HFFc6 (cell line): ENCODE results near the gene NPAT. TPM values are rescaled to one million over a fixed set of nuclear protein-coding genes. Genes with fewer than 3 reads are reported as not detected.
"Not testable (repeated sequence)": the region's sequence is repeated elsewhere in the genome, so short reads cannot be mapped to it uniquely, and the experiment has no call there.

ENCODE experiments used
- DNase-seq: peaks from one replicate; pipeline ENCODE4 v3.0.0-alpha.2; 2018
- H3K27ac Mint-ChIP-seq: 2 replicates; pipeline ENCODE4 v1.8.0; 2020; ENCODE audit warnings: mild to moderate bottlenecking, mixed read lengths
- H3K27me3 Mint-ChIP-seq: 2 replicates; pipeline ENCODE4 v1.8.0; 2021; ENCODE audit warnings: mild to moderate bottlenecking, moderate library complexity, mixed read lengths; ENCODE audit not compliant: insufficient read depth
- H3K36me3 Mint-ChIP-seq: 2 replicates; pipeline ENCODE4 v1.8.0; 2021; ENCODE audit warnings: low read depth, mixed read lengths
- H3K4me1 Mint-ChIP-seq: 2 replicates; pipeline ENCODE4 v1.8.0; 2020; ENCODE audit warnings: low read depth, mixed read lengths
- H3K4me3 Mint-ChIP-seq: 2 replicates; pipeline ENCODE4 v1.8.0; 2020; ENCODE audit warnings: mild to moderate bottlenecking, moderate library complexity, mixed read lengths
- H3K9me3 Mint-ChIP-seq: 2 replicates; pipeline ENCODE4 v1.8.0; 2020; ENCODE audit warnings: mild to moderate bottlenecking, mixed read lengths
- total RNA-seq, 6 experiments: library from RNA; stranded (reverse); fragmentation: NEBNext Ultra II Directional; extraction: Animal tissue kit (Norgen Biotek cat#: 25700); gene quantifications; 2 replicates in 1 of 6; 3 replicates in 5 of 6; pipeline ENCODE4 v1.2.3, GENCODE V29; 2021
- TF ChIP-seq, protein P1 (sequence below): fragments of 200-600 bp; sonication (generic); IDR thresholded peaks from 2 replicates; pipeline ENCODE4 v1.5.0; 2021; ENCODE audit warnings: antibody characterized with exemption, mild to moderate bottlenecking

Gene NPAT
- total RNA-seq, 6 experiments from 2014 or later: 9.3 to 12.4 (median 10.6) TPM

DNA sequence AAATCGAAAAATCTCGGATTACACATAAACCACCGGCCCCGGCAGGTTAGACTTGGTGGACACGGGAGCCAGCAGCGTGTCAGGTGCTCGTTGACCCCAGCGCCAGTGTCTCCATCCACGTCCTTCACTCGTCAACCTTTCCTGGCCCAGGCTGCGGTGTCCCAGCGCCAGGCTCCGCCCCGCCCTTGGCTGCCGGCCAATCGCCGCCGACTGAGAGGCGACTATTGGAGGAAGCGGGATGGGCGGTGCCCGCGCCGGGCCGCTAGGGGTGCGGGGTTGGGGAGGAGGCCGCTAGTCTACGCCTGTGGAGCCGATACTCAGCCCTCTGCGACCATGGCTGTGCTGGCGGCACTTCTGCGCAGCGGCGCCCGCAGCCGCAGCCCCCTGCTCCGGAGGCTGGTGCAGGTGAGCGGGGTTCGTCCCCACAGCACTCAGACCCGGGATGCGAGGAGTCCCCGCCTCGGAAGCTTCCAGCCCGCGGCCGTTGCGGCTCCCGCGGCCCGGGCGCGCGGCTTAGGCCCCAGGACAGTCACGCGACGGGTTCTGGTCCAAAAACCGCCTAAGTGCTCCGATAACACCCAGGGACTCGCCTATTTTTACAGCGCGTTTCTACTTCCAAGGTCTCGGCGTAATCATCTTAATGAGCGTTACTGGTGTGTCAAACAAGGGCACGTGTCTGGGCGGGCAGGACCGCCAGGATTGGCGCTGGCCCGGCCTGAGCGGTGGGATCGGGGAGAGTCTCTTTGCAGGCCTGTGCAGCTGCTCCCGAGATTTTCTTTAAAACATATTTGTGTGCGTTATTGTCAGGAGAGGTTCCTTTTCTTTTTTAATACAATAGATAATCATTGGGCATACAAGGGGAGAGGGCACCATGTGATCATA lies 100.9 kb downstream of the NPAT start, which contains the start of gene ACAT1:
Gene ACAT1, plus strand, starts transcription at position 294 of the 882 bp plus-strand sequence. Its CDS starts 40 bp downstream, at position 334.
- Mint-ChIP-seq H3K4me1 (peaks cover 45% of the 10 kb centered on the region), H3K27ac (peak within 1 kb of the TSS; percentile 85), H3K27me3 (no peaks in the 10 kb centered on the region; the same call in 1 of the 2 replicates), H3K36me3 (peaks cover 19% of the 10 kb centered on the region), H3K4me3 (peak within 1 kb of the TSS; percentile 95), H3K9me3 (no peaks in the 10 kb centered on the region)
- DNase-seq: peak; percentile 85
- TF ChIP-seq, protein P1, sequence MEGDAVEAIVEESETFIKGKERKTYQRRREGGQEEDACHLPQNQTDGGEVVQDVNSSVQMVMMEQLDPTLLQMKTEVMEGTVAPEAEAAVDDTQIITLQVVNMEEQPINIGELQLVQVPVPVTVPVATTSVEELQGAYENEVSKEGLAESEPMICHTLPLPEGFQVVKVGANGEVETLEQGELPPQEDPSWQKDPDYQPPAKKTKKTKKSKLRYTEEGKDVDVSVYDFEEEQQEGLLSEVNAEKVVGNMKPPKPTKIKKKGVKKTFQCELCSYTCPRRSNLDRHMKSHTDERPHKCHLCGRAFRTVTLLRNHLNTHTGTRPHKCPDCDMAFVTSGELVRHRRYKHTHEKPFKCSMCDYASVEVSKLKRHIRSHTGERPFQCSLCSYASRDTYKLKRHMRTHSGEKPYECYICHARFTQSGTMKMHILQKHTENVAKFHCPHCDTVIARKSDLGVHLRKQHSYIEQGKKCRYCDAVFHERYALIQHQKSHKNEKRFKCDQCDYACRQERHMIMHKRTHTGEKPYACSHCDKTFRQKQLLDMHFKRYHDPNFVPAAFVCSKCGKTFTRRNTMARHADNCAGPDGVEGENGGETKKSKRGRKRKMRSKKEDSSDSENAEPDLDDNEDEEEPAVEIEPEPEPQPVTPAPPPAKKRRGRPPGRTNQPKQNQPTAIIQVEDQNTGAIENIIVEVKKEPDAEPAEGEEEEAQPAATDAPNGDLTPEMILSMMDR: peak; percentile 71

DNA sequence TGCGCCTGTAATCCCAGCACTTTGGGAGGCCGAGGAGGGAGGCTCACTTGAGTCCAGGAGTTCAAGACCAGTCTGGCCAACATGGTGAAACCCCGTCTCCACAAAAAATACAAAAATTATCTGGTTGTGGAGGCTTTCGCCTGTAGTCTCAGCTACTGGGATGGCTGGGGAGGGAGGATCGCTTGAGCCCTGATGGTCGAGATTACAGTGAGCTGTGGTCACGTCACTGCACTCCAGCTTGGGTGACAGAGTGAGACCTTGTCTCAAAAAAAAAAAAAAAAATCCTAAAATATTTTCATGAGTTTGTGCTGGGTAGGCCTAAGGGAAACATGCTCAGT lies 101.5 kb downstream of the NPAT start:
- peak overlapping the region; percentile 85; the same call in 1 of the 2 replicates for H3K27ac Mint-ChIP-seq

DNA sequence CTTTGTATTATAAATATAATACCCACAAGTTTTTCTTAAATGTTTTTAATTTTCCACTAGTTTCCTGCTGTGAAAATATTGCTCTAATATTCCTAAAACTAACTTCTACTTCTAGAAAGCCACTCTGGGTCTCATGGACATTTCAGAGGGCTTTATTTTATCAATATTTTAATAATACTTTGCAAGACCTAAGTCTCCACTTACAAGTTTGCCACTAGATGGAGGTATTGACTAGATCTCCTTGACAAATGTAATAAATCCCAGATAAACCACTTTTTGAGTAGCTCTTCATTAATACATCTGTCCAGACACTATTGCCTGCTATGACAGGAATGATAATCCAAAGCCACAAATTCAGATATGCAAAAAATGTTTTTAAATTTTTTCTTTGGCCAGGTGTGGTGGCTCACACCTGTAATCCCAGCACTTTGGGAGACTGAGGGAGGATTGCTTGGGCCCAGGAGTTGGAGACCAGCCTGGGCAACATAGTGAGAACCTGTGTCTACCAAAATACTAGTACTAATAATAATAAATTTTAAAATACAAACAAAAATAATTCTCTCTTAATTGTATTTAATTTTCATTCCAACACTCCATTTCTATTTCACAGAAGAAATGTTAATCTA lies 104.6 kb downstream of the NPAT start:
- TF ChIP-seq, protein P1: peak; percentile 80
- Mint-ChIP-seq H3K27ac (no peak overlapping the region), H3K4me1 (peaks cover 47% of the 10 kb centered on the region)

More for the DNA sequence above, 101.5 kb downstream of the NPAT start:
- not testable (repeated sequence) for H3K27me3 Mint-ChIP-seq, H3K9me3 Mint-ChIP-seq, DNase-seq
- Mint-ChIP-seq H3K4me3 (peak overlapping the region; percentile 95), H3K4me1 (peaks cover 51% of the 10 kb centered on the region), H3K36me3 (peaks cover 13% of the 10 kb centered on the region)

DNA sequence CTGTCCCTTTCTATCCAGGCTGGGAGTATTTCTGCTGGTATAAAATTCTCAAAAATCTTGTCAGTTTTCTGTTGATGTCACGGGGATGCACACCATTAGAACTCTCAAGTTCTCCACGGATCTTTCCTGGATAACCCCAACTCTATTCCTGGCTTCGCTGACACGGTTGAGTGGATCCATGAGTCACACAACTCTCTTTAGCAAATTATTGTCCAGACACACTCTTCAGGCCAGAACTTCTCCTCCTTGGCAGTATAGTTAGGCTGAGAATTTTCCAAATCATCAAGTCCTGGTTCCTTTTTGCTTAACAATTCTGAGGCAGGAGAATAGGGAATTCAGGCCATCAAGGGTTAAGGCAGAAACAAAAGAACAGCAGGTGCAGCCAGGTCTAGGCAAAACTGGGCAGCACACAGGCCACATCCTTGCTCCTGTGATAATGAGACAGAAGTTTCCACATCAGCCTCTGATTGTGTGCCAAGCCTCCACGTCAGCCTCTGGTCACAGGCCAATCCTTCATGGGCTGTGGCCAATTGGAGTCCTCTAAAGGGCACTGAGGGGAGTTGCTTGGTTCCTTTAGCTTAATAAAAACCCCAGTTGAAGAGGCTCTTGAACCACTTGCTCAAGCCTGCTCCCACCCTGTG lies 106.8 kb downstream of the NPAT start:
- Mint-ChIP-seq H3K4me1 (peaks cover 41% of the 10 kb centered on the region), H3K9me3 (no peaks in the 10 kb centered on the region), H3K27ac (peak overlapping the region; percentile 92), H3K27me3 (no peaks in the 10 kb centered on the region), H3K4me3 (no peak overlapping the region; the same call in none of the 2 replicates), H3K36me3 (no peaks in the 10 kb centered on the region)
- TF ChIP-seq, protein P1: no peak
- DNase-seq: peak; percentile 86

More for the DNA sequence above, 104.6 kb downstream of the NPAT start:
- no peak overlapping the region for H3K4me3 Mint-ChIP-seq
- no peaks in the 10 kb centered on the region for H3K9me3 Mint-ChIP-seq
- peak; percentile 45 for DNase-seq
- H3K27me3 Mint-ChIP-seq: no peaks in the 10 kb centered on the region
- H3K36me3 Mint-ChIP-seq: 0 out of 2 replicates have a peak, but pooled peaks cover 6% of the 10 kb centered on the region

DNA sequence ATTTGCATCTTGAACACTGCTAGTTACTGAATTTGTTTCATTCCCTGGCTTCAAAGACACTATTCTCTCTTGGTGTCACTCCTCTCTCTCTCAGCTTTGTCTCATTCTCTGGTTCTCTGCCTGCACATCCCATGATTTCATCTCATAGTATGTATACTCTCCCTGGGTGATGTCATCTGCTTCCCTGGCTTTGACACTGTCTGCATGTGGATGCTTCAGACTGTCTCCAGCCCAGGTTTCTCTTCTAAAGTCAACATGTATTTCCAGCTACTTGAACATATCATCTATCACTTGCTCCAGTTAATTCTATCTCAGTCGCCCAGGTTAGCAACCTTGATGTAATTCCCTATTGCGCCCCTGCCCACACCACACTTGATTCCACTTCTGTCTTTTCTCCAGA lies 110.4 kb downstream of the NPAT start:
- Mint-ChIP-seq H3K4me1 (peaks cover 35% of the 10 kb centered on the region), H3K36me3 (no peaks in the 10 kb centered on the region), H3K4me3 (no peak overlapping the region), H3K27me3 (no peaks in the 10 kb centered on the region), H3K27ac (no peak overlapping the region), H3K9me3 (no peaks in the 10 kb centered on the region)
- TF ChIP-seq, protein P1: no peak
- no peak for DNase-seq
